IPS-15b (cell line): Measurements from ENCODE around the gene SAMHD1.
"Not testable (repeated sequence)": the region's sequence is repeated elsewhere in the genome, so short reads cannot be mapped to it uniquely, and the experiment has no call there.

Experiments used
- H3K27me3 ChIP-seq: one replicate; pipeline ENCODE4 v1.6.1; 2013; ENCODE audit warnings: low read length; ENCODE audit not compliant: control insufficient read depth, insufficient read depth
- H3K36me3 ChIP-seq: one replicate; pipeline ENCODE4 v1.6.1; 2013; ENCODE audit warnings: low read length; ENCODE audit not compliant: control insufficient read depth, insufficient read depth
- H3K4me1 ChIP-seq: one replicate; pipeline ENCODE4 v1.6.1; 2013; ENCODE audit warnings: mild to moderate bottlenecking, low read length; ENCODE audit not compliant: control insufficient read depth, insufficient read depth
- H3K4me3 ChIP-seq: one replicate; pipeline ENCODE4 v1.5.1; 2013; ENCODE audit warnings: low read depth, low read length
- H3K9ac ChIP-seq: one replicate; pipeline ENCODE4 v1.6.1; 2013; ENCODE audit warnings: low read depth, mild to moderate bottlenecking, low read length
- H3K9me3 ChIP-seq: one replicate; pipeline ENCODE4 v1.6.1; 2013; ENCODE audit warnings: mild to moderate bottlenecking, low read length; ENCODE audit not compliant: control insufficient read depth, insufficient read depth

SAMHD1 gene

DNA sequence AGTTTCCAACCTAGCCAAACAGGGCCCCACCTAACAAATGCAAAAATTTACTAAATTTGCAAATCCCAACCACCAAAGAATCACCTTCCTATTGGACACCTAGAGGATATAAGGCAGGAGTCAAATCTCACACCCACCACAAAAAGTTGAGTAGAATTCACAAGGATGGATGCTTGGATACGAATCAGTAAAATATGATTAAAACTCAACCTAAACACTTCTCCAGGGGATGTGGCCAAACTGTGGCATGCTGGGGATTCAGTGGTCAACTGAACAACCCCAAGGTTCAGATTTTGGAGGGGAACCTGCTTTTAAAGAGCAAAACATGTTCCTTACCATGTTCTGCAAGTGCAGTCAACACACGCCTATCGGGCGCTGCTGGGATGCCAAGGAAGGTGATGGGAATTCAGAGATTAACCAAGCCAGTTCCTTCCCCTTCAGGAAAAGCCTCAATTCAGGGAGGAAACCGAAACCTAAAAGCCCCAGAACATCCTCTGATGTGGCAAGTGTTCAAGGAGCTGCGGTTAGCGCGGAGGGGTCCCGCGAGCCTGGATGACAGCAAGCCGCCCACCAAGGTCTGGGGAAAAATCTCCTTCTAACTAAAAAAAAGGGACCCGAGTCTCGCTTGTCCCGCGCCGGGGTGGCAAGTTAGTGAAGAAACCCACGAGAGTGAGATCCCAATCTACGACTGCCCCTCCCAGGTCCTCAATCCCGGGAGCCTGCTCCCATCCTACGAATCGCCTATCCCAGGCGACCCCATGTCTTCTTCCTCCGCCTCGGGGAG lies 902 bp downstream of the SAMHD1 start:
- peak overlapping the region; percentile 56 for H3K9ac ChIP-seq
- H3K36me3 ChIP-seq = peaks cover 4% of the 10 kb centered on the region
- peaks cover 16% of the 10 kb centered on the region for H3K4me1 ChIP-seq
- peak overlapping the region; percentile 96 for H3K4me3 ChIP-seq
- H3K9me3 ChIP-seq = no peaks in the 10 kb centered on the region
- peaks cover 2% of the 10 kb centered on the region for H3K27me3 ChIP-seq

DNA sequence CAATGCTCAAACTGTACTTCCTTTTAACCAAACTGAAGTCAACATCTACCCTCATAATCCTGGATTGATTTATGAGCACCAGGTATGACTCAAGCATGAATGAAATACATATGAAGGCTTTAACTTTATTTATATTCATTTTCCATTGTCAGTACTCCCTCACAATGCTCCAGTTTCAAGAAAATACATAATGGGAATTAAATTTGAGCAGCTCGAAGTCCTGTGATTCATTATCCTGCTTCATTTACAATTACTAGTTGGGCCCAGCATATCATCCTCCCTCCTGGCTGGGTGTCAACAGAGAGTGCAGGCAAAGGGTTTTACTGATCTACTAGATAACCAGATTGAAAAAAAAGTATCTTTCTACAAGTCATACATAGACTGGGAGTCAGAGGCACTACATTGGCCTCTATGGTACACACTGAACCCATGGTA lies 10.1 kb downstream of the SAMHD1 start:
- Histone ChIP-seq H3K4me3 (no peak overlapping the region), H3K36me3 (peaks cover 16% of the 10 kb centered on the region), H3K4me1 (peaks cover under 1% of the 10 kb centered on the region), H3K27me3 (no peaks in the 10 kb centered on the region), H3K9me3 (no peaks in the 10 kb centered on the region), H3K9ac (no peak overlapping the region)

DNA sequence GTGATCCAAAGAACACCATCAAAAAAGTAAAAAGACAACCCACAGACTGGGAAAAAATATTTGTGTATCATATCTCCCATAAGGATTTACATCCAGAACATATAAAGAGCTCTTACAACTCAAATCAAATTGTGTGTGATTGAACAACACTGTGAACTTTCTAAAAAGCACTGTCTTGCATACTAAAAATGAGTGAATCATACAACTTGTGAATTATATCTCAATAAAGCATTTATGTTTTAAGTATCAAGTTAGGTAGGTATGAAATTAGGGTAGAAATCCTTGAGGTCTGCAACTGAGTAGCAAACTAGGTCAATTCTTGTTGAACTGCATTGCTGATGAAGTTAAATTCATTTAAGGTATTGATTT lies 14.1 kb downstream of the SAMHD1 start:
- Histone ChIP-seq H3K4me1 (no peaks in the 10 kb centered on the region), H3K4me3 (no peak overlapping the region), H3K9ac (no peak overlapping the region), H3K27me3 (no peaks in the 10 kb centered on the region), H3K36me3 (peaks cover 6% of the 10 kb centered on the region), H3K9me3 (no peaks in the 10 kb centered on the region)

DNA sequence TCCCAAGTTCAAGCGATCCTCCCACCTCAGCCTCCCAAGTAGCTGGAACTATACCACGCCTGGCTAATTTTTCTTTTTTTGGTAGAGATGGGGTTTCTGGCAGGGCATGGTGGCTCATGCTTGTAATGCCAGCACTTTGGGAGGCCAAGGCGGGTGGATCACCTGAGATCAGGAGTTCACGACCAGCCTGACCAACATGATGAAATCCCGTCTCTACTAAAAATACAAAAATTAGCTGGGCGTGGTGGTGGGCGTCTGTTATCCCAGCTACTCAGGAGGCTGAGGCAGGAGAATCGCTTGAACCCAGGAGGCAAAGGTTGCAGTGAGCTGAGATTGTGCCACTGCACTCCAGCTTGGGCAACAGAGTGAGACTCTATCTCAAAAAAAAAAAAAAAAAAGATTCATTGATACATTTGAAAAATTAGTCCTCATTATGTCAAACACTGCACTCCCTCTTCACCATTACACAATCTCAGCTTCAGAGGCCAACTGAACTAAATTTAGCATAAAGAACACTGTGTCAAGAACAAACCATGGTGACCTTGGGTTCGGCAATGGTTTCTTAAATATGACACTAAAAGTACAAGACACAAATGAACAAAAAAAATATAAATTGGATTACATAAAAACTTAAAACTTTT lies 14.6 kb downstream of the SAMHD1 start:
- H3K27me3 ChIP-seq, H3K4me1 ChIP-seq, H3K9me3 ChIP-seq, H3K9ac ChIP-seq, H3K4me3 ChIP-seq, H3K36me3 ChIP-seq: not testable (repeated sequence)

DNA sequence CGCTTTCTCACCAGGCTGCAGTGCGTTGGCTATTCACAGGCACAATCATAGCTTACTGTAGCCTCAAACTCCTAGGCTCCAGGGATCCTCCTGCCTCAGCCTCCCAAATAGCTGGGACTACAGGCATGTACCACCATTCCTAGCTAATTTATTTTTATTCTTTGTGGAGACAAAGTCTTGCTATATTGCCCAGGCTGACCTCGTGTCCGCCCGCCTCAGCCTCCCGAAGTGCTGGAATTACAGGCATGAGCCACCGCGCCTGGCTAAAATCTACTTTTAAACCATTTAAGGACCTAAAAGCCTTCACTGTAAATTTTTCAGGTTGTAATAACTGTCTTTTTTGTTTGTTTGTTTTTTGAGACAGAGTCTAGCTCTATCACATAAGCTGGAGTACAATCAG lies 15.2 kb downstream of the SAMHD1 start:
- H3K9ac ChIP-seq = no peak overlapping the region
- no peaks in the 10 kb centered on the region for H3K27me3 ChIP-seq
- no peak overlapping the region for H3K4me3 ChIP-seq
- no peaks in the 10 kb centered on the region for H3K4me1 ChIP-seq
- H3K9me3 ChIP-seq = no peaks in the 10 kb centered on the region
- peaks cover 8% of the 10 kb centered on the region for H3K36me3 ChIP-seq

DNA sequence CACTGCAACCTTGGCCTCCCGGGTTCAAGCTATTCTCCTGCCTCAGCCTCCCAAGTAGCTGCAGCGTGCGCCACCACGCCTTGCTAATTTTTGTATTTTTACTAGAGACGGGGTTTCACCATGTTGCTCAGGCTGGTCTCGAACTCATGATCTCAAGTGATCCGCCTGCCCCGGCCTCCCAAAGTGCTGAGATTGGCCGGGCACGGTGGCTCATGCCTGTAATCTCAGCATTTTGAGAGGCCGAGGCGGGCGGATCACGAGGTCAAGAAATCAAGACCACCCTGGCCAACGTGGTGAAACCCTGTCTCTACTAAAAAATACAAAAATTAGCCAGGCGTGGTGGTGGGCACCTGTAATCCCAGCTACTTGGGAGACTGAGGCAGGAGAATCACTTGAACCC lies 17.9 kb downstream of the SAMHD1 start:
- peaks cover 18% of the 10 kb centered on the region for H3K36me3 ChIP-seq
- not testable (repeated sequence) for H3K27me3 ChIP-seq, H3K9ac ChIP-seq, H3K4me1 ChIP-seq, H3K9me3 ChIP-seq, H3K4me3 ChIP-seq

DNA sequence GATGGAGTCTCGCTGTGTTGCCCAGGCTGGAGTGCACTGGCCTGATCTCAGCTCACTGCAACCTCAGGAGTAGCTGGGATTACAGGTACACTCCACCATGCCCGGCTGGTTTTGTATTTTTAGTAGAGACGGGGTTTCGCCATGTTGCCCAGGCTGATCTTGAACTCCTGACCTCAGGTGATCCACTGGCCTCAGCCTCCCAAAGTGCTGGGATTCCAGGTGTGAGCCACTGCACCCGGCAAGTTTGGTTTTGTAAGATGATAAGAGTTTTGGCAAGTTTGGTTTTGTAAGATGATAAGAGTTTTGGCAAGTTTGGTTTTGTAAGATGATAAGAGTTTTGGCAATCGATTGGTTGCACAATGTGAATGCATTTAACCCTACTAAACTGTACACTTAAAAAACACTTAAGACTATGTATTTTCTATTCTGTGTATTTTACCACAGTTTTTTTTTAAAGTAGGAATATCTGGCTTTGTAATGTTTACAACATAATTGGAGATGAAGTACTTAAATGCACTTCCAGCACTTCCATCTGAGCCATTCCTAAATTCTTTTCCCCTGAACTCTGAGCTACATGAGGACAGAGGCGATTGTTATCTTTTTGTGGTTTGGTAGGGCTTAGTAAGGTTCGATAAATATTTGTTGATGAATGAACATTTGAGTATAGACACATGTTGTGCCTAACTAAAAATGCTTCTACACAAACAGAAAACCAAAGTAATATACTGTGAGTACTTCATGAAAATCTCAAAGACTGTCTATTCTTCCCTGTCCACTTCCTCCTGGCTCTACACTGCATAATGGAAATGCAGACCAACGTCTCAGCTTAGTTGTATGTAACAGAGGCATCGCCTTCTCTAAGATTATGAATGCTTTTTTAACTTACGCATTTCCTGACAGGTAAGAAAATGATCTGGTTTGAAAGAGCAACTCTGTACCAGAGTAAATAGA lies 18.8 kb downstream of the SAMHD1 start:
- Histone ChIP-seq H3K9ac (no peak overlapping the region), H3K36me3 (peaks cover 18% of the 10 kb centered on the region), H3K4me3 (no peak overlapping the region), H3K27me3 (no peaks in the 10 kb centered on the region), H3K9me3 (no peaks in the 10 kb centered on the region), H3K4me1 (no peaks in the 10 kb centered on the region)

DNA sequence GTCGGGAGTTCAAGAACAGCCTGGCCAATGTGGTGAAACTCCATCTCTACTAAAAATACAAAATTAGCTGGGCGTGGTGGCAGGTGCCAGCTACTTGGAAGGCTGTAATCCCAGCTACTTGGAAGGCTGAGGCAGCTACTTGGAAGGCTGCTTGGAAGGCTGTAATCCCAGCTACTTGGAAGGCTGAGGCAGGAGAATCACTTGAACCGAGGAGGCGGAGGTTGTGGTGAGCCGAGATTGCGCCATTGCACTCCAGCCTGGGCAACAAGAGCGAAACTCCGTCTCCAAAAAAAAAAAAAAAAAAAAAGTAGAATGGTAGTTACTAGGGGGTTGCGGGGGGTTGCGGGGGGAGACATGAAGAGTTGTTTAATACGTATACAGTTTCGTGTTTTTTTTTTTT lies 19.4 kb downstream of the SAMHD1 start:
- H3K4me1 ChIP-seq, H3K4me3 ChIP-seq, H3K27me3 ChIP-seq, H3K9ac ChIP-seq, H3K9me3 ChIP-seq: not testable (repeated sequence)
- peaks cover 18% of the 10 kb centered on the region for H3K36me3 ChIP-seq

DNA sequence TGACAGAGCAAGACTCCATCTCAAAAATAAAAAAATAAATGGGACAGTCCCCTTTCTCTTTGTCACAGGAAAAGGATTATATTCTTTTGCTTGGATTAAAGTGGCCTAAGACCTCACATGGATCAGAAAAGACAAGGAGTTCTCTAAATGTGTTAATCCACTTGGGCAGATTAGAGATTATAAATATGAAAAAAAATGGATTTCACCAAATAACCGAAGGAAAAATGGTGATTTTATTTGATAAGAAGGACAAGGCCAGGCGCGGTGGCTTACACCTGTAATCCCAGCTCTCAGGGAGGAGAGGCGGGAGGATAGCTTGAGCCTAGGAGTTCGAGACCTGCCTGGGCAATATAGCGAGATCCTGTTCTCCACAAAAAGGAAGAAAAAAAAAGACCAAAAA lies 21.8 kb downstream of the SAMHD1 start:
- Histone ChIP-seq H3K9ac (no peak overlapping the region), H3K4me1 (no peaks in the 10 kb centered on the region), H3K27me3 (no peaks in the 10 kb centered on the region), H3K4me3 (no peak overlapping the region), H3K36me3 (peaks cover 18% of the 10 kb centered on the region), H3K9me3 (no peaks in the 10 kb centered on the region)

DNA sequence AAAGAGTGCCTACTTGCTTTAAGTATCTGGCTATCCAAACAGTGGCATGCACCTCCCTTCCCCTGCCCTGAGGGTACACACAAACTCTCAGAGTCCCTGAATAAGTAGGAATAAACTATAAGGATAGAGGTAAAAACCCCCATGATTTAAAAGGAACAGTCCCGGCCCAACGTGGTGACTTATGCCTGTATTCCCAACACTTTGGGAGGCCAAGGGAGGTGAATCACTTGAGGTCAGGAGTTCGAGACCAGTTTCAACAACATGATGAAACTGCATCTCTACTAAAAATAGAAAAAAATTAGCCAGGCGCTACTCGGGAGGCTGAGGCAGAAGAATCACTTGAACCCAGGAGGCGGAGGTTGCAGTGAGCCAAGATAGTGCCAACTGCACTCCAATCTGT lies 22.2 kb downstream of the SAMHD1 start:
- Histone ChIP-seq H3K27me3 (no peaks in the 10 kb centered on the region), H3K36me3 (peaks cover 18% of the 10 kb centered on the region)

DNA sequence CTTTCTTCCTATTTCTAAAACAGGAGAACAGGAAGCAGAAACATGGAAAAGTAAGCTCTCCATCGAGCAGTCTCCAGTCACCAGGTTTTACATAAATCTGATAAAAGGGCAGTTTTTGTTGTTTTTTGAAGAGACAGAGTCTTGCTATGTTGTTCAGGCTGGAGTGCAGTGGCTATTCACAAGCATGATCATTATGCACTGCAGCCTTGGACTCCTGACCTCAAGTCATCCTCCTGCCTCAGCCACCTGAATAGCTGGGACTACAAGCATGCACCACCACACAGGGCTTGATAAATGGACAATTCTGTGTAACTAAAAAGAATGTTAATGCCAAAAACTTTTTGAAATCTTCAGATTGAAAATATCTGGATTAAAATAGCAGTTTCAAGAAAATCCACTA lies 23.8 kb downstream of the SAMHD1 start:
- H3K36me3 ChIP-seq = peaks cover 14% of the 10 kb centered on the region
- no peaks in the 10 kb centered on the region for H3K27me3 ChIP-seq
- H3K9me3 ChIP-seq = no peaks in the 10 kb centered on the region
- no peak overlapping the region for H3K9ac ChIP-seq
- H3K4me1 ChIP-seq = no peaks in the 10 kb centered on the region
- H3K4me3 ChIP-seq = no peak overlapping the region

More for the DNA sequence above, 22.2 kb downstream of the SAMHD1 start:
- Histone ChIP-seq H3K9me3 (no peaks in the 10 kb centered on the region), H3K4me1 (no peaks in the 10 kb centered on the region), H3K4me3 (no peak overlapping the region), H3K9ac (no peak overlapping the region)
